ENCODE data around the gene PSMG4. TPM values are rescaled to one million over a fixed set of nuclear protein-coding genes. Genes with fewer than 3 reads are reported as not detected.

Gene PSMG4
- polyA plus RNA-seq, 1 donor (not counting 4 experiments of a cell fraction or from before 2014, with no cell fraction given): 16.3 TPM

- Histone ChIP-seq H3K27ac (ENCODE audit: control insufficient read depth, insufficient read depth, low read length) (no peak overlapping the region), H3K4me3 (ENCODE audit: control insufficient read depth in 2 of 3, extremely low read depth in 1 of 3, insufficient read depth in 2 of 3, low read depth in 1 of 3, low read length in 3 of 3) (no peak overlapping the region), H3K9me1 (ENCODE audit: control insufficient read depth, extremely low read depth, insufficient read depth, low read length) (no peaks in the 10 kb centered on the region), H3K36me3 (ENCODE audit: control insufficient read depth in 2 of 2, extremely low read depth in 1 of 2, insufficient read depth in 2 of 2, low read length in 2 of 2) (no peaks in the 10 kb centered on the region), H3K9ac (ENCODE audit: control insufficient read depth, extremely low read depth, insufficient read depth, low read length) (no peak overlapping the region), H4K20me1 (ENCODE audit: control insufficient read depth, extremely low read depth, insufficient read depth, low read length) (no peaks in the 10 kb centered on the region), H3K27me3 (ENCODE audit: control insufficient read depth, extremely low read depth, insufficient read depth, low read length) (peaks cover 6% of the 10 kb centered on the region), H3K9me3 (ENCODE audit: control insufficient read depth, low read depth, low read length) (no peaks in the 10 kb centered on the region), H3K4me2 (ENCODE audit: control insufficient read depth, extremely low read depth, insufficient read depth, low read depth, low read length) (no peak overlapping the region), H3K79me2 (ENCODE audit: control insufficient read depth, insufficient read depth, low read length) (no peaks in the 10 kb centered on the region), H3K4me1 (ENCODE audit: control insufficient read depth, extremely low read depth, insufficient read depth, low read length) (peaks cover under 1% of the 10 kb centered on the region), H2AFZ (ENCODE audit: control insufficient read depth, low read length) (no peak overlapping the region)
- dilution Hi-C loops (cut with MboI; ENCODE audit: extremely low pct_ligation_motif_present, low sequenced_read_pairs): no loop called here
- TF ChIP-seq CTCF (optimal IDR thresholded peaks at IDR 0.05 in 1 of 3, IDR thresholded peaks at IDR 0.05 in 1 of 3, conservative IDR thresholded peaks at IDR 0.05 in 1 of 3; ENCODE audit: extremely low read depth in 1 of 3, insufficient read depth in 2 of 3, low read length in 3 of 3): no peak
- TF ChIP-seq EZH2 (IDR thresholded peaks at IDR 0.05; ENCODE audit: low read length): no peak
- FAIRE-seq (no peak), DNase-seq (ENCODE audit: low read depth, low spot score) (no peak)
Observed at GRCh38 chr6:3214898-3215297, 43.8 kb upstream of the PSMG4 start.

GRCh38 chr6:3217286-3217685, 41.5 kb upstream of the PSMG4 start:
- DNase-seq (ENCODE audit: low read depth, low spot score): no peak
- no peak overlapping the region for H3K27ac ChIP-seq (ENCODE audit: control insufficient read depth, insufficient read depth, low read length)
- H3K36me3 ChIP-seq (ENCODE audit: control insufficient read depth in 2 of 2, extremely low read depth in 1 of 2, insufficient read depth in 2 of 2, low read length in 2 of 2): no peaks in the 10 kb centered on the region
- no peaks in the 10 kb centered on the region for H3K9me3 ChIP-seq (ENCODE audit: control insufficient read depth, low read depth, low read length)
- H3K9me1 ChIP-seq (ENCODE audit: control insufficient read depth, extremely low read depth, insufficient read depth, low read length): no peaks in the 10 kb centered on the region
- H3K27me3 ChIP-seq (ENCODE audit: control insufficient read depth, extremely low read depth, insufficient read depth, low read length): peaks cover 6% of the 10 kb centered on the region
- no peaks in the 10 kb centered on the region for H3K79me2 ChIP-seq (ENCODE audit: control insufficient read depth, insufficient read depth, low read length)
- H3K4me2 ChIP-seq (ENCODE audit: control insufficient read depth, extremely low read depth, insufficient read depth, low read depth, low read length): no peak overlapping the region
- H3K4me1 ChIP-seq (ENCODE audit: control insufficient read depth, extremely low read depth, insufficient read depth, low read length): no peaks in the 10 kb centered on the region
- no peak overlapping the region for H3K9ac ChIP-seq (ENCODE audit: control insufficient read depth, extremely low read depth, insufficient read depth, low read length)
- H2AFZ ChIP-seq (ENCODE audit: control insufficient read depth, low read length): no peak overlapping the region
- no peak for TF ChIP-seq CTCF (optimal IDR thresholded peaks at IDR 0.05 in 1 of 3, IDR thresholded peaks at IDR 0.05 in 1 of 3, conservative IDR thresholded peaks at IDR 0.05 in 1 of 3; ENCODE audit: extremely low read depth in 1 of 3, insufficient read depth in 2 of 3, low read length in 3 of 3)
- TF ChIP-seq EZH2 (IDR thresholded peaks at IDR 0.05; ENCODE audit: low read length): no peak
- no peaks in the 10 kb centered on the region for H4K20me1 ChIP-seq (ENCODE audit: control insufficient read depth, extremely low read depth, insufficient read depth, low read length)
- no peak for FAIRE-seq
- dilution Hi-C loops (cut with MboI; ENCODE audit: extremely low pct_ligation_motif_present, low sequenced_read_pairs): no loop called here
- H3K4me3 ChIP-seq (ENCODE audit: control insufficient read depth in 2 of 3, extremely low read depth in 1 of 3, insufficient read depth in 2 of 3, low read depth in 1 of 3, low read length in 3 of 3): no peak overlapping the region
